Activated B cell treated with CpG ODN at 0.5 μM for 24 hours (primary cell): ENCODE data around the gene ERC1. TPM values are rescaled to one million over a fixed set of nuclear protein-coding genes. Genes with fewer than 3 reads are reported as not detected.

Source experiments
- ATAC-seq: fragments of 200-7000 bp; cut with Tn5 transposase; one replicate; pipeline ENCODE4 v1.10.0; 2021; ENCODE audit warnings: low read depth, mild to moderate bottlenecking, moderate library complexity
- CTCF ChIA-PET: fragments of 350-600 bp; sonication (Branson Sonifier 250); formaldehyde crosslinking; loops from one replicate; lab custom pipeline; 2021; ENCODE audit warnings: antibody characterized with exemption; lab: Charles Lee
- POLR2A ChIA-PET: fragments of 350-600 bp; sonication (Branson Sonifier 250); formaldehyde crosslinking; loops from one replicate; lab custom pipeline; 2021; ENCODE audit warnings: antibody characterized with exemption; lab: Charles Lee
- DNase-seq: peaks from one replicate; pipeline ENCODE4 v3.0.0; 2022
- H3K27ac Mint-ChIP-seq: one replicate; pipeline ENCODE4 v1.8.0; 2020; ENCODE audit warnings: mixed read lengths
- H3K27me3 Mint-ChIP-seq: one replicate; pipeline ENCODE4 v1.8.0; 2021; ENCODE audit warnings: mixed read lengths
- H3K36me3 Mint-ChIP-seq: one replicate; pipeline ENCODE4 v1.8.0; 2021; ENCODE audit warnings: low read depth, mixed read lengths
- H3K4me1 Mint-ChIP-seq: one replicate; pipeline ENCODE4 v1.8.0; 2021; ENCODE audit warnings: mixed read lengths
- H3K4me3 Mint-ChIP-seq: one replicate; pipeline ENCODE4 v1.8.0; 2020; ENCODE audit warnings: mild to moderate bottlenecking, mixed read lengths
- H3K9me3 Mint-ChIP-seq: one replicate; pipeline ENCODE4 v1.8.0; 2020; ENCODE audit warnings: mixed read lengths
- CTCF ChIP-seq: fragments of 200-600 bp; IDR thresholded peaks from one replicate; pipeline ENCODE4 v1.8.0; 2022; ENCODE audit warnings: antibody characterized with exemption, mild to moderate bottlenecking
- intact Hi-C: fragments of 100-400 bp; cut with micrococcal nuclease; formaldehyde crosslinking; loops from one replicate; pipeline ENCODE4 v1.15.1; 2024
- total RNA-seq: library from RNA; stranded (reverse); gene quantifications from 2 replicates; pipeline ENCODE4 v1.2.3, GENCODE V29; 2022

ERC1 gene
- total RNA-seq, 1 donor from 2014 or later, result 57.0 TPM

GRCh38 chr12:1102791-1103450, 111.9 kb downstream of the ERC1 start:
- no peaks in the 10 kb centered on the region for H3K27me3 Mint-ChIP-seq
- ATAC-seq (no peak), DNase-seq (no peak)
- no peaks in the 10 kb centered on the region for H3K9me3 Mint-ChIP-seq
- ChIA-PET POLR2A (no interaction called here), CTCF (interaction anchor here (3.5 kb wide), 1 partner anchor 15 kb away, joined by 21 read pairs; no protein-coding TSS in a partner anchor)
- no peak for TF ChIP-seq CTCF
- H3K36me3 Mint-ChIP-seq, result peaks cover 10% of the 10 kb centered on the region
- H3K27ac Mint-ChIP-seq, result no peak overlapping the region
- peaks cover 6% of the 10 kb centered on the region for H3K4me1 Mint-ChIP-seq
- no peak overlapping the region for H3K4me3 Mint-ChIP-seq
- intact Hi-C loops, result no loop called here

GRCh38 chr12:1103632-1104031, 112.6 kb downstream of the ERC1 start:
- peaks cover 10% of the 10 kb centered on the region for H3K36me3 Mint-ChIP-seq
- peaks cover 13% of the 10 kb centered on the region for H3K4me1 Mint-ChIP-seq
- POLR2A ChIA-PET, result no interaction called here
- CTCF ChIA-PET, result interaction anchor here (1.2 to 3.5 kb wide), 2 partner anchors 14 to 480 kb away, joined by 6 to 21 read pairs; no protein-coding TSS in a partner anchor
- DNase-seq (no peak), ATAC-seq (no peak)
- H3K27ac Mint-ChIP-seq, result no peak overlapping the region
- H3K4me3 Mint-ChIP-seq, result no peak overlapping the region
- H3K27me3 Mint-ChIP-seq, result no peaks in the 10 kb centered on the region
- intact Hi-C loops, result no loop called here
- no peaks in the 10 kb centered on the region for H3K9me3 Mint-ChIP-seq
- TF ChIP-seq CTCF, result no peak

- no peak for ATAC-seq
- intact Hi-C loops, result no loop called here
- H3K9me3 Mint-ChIP-seq, result no peaks in the 10 kb centered on the region
- DNase-seq, result no peak
- peaks cover 13% of the 10 kb centered on the region for H3K4me1 Mint-ChIP-seq
- H3K4me3 Mint-ChIP-seq, result no peak overlapping the region
- H3K27ac Mint-ChIP-seq, result no peak overlapping the region
- ChIA-PET CTCF (interaction anchor here (0.5 to 3.5 kb wide), 4 partner anchors 13 to 479 kb away, joined by 3 to 21 read pairs (median 10); no protein-coding TSS in a partner anchor), POLR2A (interaction anchor here (0.5 kb wide), 1 partner anchor 114 kb away, joined by 3 read pairs; no protein-coding TSS in a partner anchor)
- no peaks in the 10 kb centered on the region for H3K27me3 Mint-ChIP-seq
- H3K36me3 Mint-ChIP-seq, result peaks cover 10% of the 10 kb centered on the region
- no peak for TF ChIP-seq CTCF
These were observed 113.2 kb downstream of the ERC1 start for GRCh38 chr12:1104088-1104800.

- no peak for ATAC-seq
- peaks cover 29% of the 10 kb centered on the region for H3K36me3 Mint-ChIP-seq
- POLR2A ChIA-PET, result interaction anchor here (0.8 kb wide), 1 partner anchor 486 kb away, joined by 3 read pairs; no protein-coding TSS in a partner anchor
- intact Hi-C loops, result no loop called here
- CTCF ChIA-PET, result interaction anchor here (1.0 to 3.6 kb wide), 2 partner anchors 10 to 532 kb away, joined by 3 to 23 read pairs; no protein-coding TSS in a partner anchor
- DNase-seq, result no peak
- peaks cover 9% of the 10 kb centered on the region for H3K4me1 Mint-ChIP-seq
- H3K27me3 Mint-ChIP-seq, result no peaks in the 10 kb centered on the region
- no peak overlapping the region for H3K27ac Mint-ChIP-seq
- no peak overlapping the region for H3K4me3 Mint-ChIP-seq
- H3K9me3 Mint-ChIP-seq, result no peaks in the 10 kb centered on the region
- TF ChIP-seq CTCF, result no peak
These were observed 116.6 kb downstream of the ERC1 start for GRCh38 chr12:1107669-1108068.

GRCh38 chr12:1108276-1108675, 117.3 kb downstream of the ERC1 start:
- Mint-ChIP-seq H3K27ac (no peak overlapping the region), H3K4me1 (peaks cover 9% of the 10 kb centered on the region), H3K27me3 (no peaks in the 10 kb centered on the region), H3K36me3 (peaks cover 29% of the 10 kb centered on the region), H3K4me3 (no peak overlapping the region), H3K9me3 (no peaks in the 10 kb centered on the region)
- TF ChIP-seq CTCF, result no peak
- POLR2A ChIA-PET, result interaction anchor here (0.8 kb wide), 1 partner anchor 485 kb away, joined by 3 read pairs; no protein-coding TSS in a partner anchor
- ATAC-seq (peak; percentile 98), DNase-seq (no peak)
- CTCF ChIA-PET, result interaction anchor here (1.0 to 3.6 kb wide), 4 partner anchors 10 to 532 kb away, joined by 3 to 23 read pairs (median 3); no protein-coding TSS in a partner anchor
- intact Hi-C loops, result no loop called here
